Stimulated activated CD4-positive, alpha-beta T cell treated with anti-CD3 and anti-CD28 coated beads, Interleukin-4, amount 100 ng/mL, for 24 hours (primary cell): ENCODE data around the gene CARMIL1.

Experiments
- DNase-seq: peaks from one replicate; pipeline ENCODE4 v3.0.0-alpha.2; 2020

Gene CARMIL1

GRCh38 chr6:25312034-25312620 lies 33.0 kb downstream of the CARMIL1 start:
- no peak for DNase-seq

- no peak for DNase-seq
Observed at GRCh38 chr6:25312703-25313102, 33.5 kb downstream of the CARMIL1 start.

GRCh38 chr6:25314509-25315175 lies 35.5 kb downstream of the CARMIL1 start:
- no peak for DNase-seq

GRCh38 chr6:25315194-25316177 lies 36.3 kb downstream of the CARMIL1 start:
- DNase-seq, result no peak

GRCh38 chr6:25316626-25317025 lies 37.5 kb downstream of the CARMIL1 start:
- no peak for DNase-seq

- DNase-seq, result no peak
Observed at GRCh38 chr6:25318589-25318988, 39.4 kb downstream of the CARMIL1 start.

GRCh38 chr6:25320459-25320858 lies 41.3 kb downstream of the CARMIL1 start:
- DNase-seq, result no peak

- no peak for DNase-seq
Observed at GRCh38 chr6:25322692-25323091, 43.5 kb downstream of the CARMIL1 start.

GRCh38 chr6:25324066-25324762 lies 45.0 kb downstream of the CARMIL1 start:
- DNase-seq, result no peak

- no peak for DNase-seq
Observed at GRCh38 chr6:25326126-25326525, 47.0 kb downstream of the CARMIL1 start.

- DNase-seq, result no peak
Observed at GRCh38 chr6:25326960-25327359, 47.8 kb downstream of the CARMIL1 start.

- DNase-seq, result no peak
Observed at GRCh38 chr6:25327432-25327831, 48.3 kb downstream of the CARMIL1 start.

- no peak for DNase-seq
Observed at GRCh38 chr6:25329161-25329817, 50.1 kb downstream of the CARMIL1 start.

GRCh38 chr6:25329982-25330381 lies 50.8 kb downstream of the CARMIL1 start:
- DNase-seq, result no peak

GRCh38 chr6:25330796-25331685 lies 51.9 kb downstream of the CARMIL1 start:
- no peak for DNase-seq

- DNase-seq, result no peak
Observed at GRCh38 chr6:25332165-25332564, 53.0 kb downstream of the CARMIL1 start.

- DNase-seq, result no peak
Observed at GRCh38 chr6:25332655-25333071, 53.5 kb downstream of the CARMIL1 start.

GRCh38 chr6:25333471-25333870 lies 54.3 kb downstream of the CARMIL1 start:
- no peak for DNase-seq

- no peak for DNase-seq
Observed at GRCh38 chr6:25334793-25335192, 55.6 kb downstream of the CARMIL1 start.

- no peak for DNase-seq
Observed at GRCh38 chr6:25336996-25337395, 57.8 kb downstream of the CARMIL1 start.

- no peak for DNase-seq
Observed at GRCh38 chr6:25337431-25337830, 58.3 kb downstream of the CARMIL1 start.
